Osteoblast (primary cell): ENCODE data around the gene CYREN. TPM values are rescaled to one million over a fixed set of nuclear protein-coding genes. Genes with fewer than 3 reads are reported as not detected.

Source experiments
- DNase-seq: peaks from one replicate; pipeline ENCODE4 v3.0.0; 2011; ENCODE audit warnings: low spot score, mixed read lengths; ENCODE audit not compliant: insufficient read length; ENCODE audit errors: missing footprints
- H2AFZ ChIP-seq: 2 replicates; pipeline ENCODE4 v1.6.0; 2011; ENCODE audit warnings: mild to moderate bottlenecking, low read length
- H3K27ac ChIP-seq: 2 replicates; pipeline ENCODE4 v1.5.1; 2011; ENCODE audit warnings: mild to moderate bottlenecking, low read depth, low read length, moderate library complexity
- H3K27me3 ChIP-seq: 2 replicates; pipeline ENCODE4 v1.6.0; 2012; ENCODE audit warnings: mild to moderate bottlenecking, control low read depth, inconsistent platforms, low read length, moderate library complexity; ENCODE audit not compliant: insufficient read depth
- H3K36me3 ChIP-seq: 2 replicates; pipeline ENCODE4 v1.5.1; 2011; ENCODE audit warnings: mild to moderate bottlenecking, low read length, control low read depth, moderate library complexity; ENCODE audit not compliant: insufficient read depth
- H3K4me1 ChIP-seq: 2 replicates; pipeline ENCODE4 v1.5.1; 2011; ENCODE audit warnings: mild to moderate bottlenecking, low read length, control low read depth, moderate library complexity; ENCODE audit not compliant: insufficient read depth
- H3K4me2 ChIP-seq: 2 replicates; pipeline ENCODE4 v1.6.0; 2011; ENCODE audit warnings: mild to moderate bottlenecking, low read length; ENCODE audit not compliant: insufficient read depth
- H3K4me3 ChIP-seq: fragments of 200-600 bp; sonication (generic); 3 replicates; pipeline ENCODE4 v1.5.1; 2012; ENCODE audit warnings: mild to moderate bottlenecking, low read length, inconsistent platforms; ENCODE audit not compliant: insufficient read depth
- H3K79me2 ChIP-seq: 2 replicates; pipeline ENCODE4 v1.6.0; 2012; ENCODE audit warnings: mild to moderate bottlenecking, low read length, control low read depth, inconsistent platforms; ENCODE audit not compliant: insufficient read depth
- H3K9me3 ChIP-seq: 2 replicates; pipeline ENCODE4 v1.5.1; 2011; ENCODE audit warnings: low read depth, low read length, control low read depth
- H4K20me1 ChIP-seq: 2 replicates; pipeline ENCODE4 v1.6.0; 2012; ENCODE audit warnings: mild to moderate bottlenecking, low read length, control low read depth; ENCODE audit not compliant: insufficient read depth
- CTCF ChIP-seq: IDR thresholded peaks from 2 replicates; pipeline ENCODE4 v1.5.1; 2011; ENCODE audit warnings: mild to moderate bottlenecking, low read depth, low read length, moderate library complexity; ENCODE audit errors: extremely low read depth
- total RNA-seq: library from RNA; depleted of rRNA; stranded (reverse); fragments of >200 nt; gene quantifications from 2 replicates; pipeline ENCODE4 v1.2.3, GENCODE V29; 2012

Gene CYREN
- total RNA-seq, 1 donor, result 35.5 TPM

- Histone ChIP-seq H3K36me3 (peaks cover 27% of the 10 kb centered on the region), H2AFZ (no peak overlapping the region), H3K9me3 (no peaks in the 10 kb centered on the region), H3K4me2 (no peak overlapping the region), H3K79me2 (peaks cover 10% of the 10 kb centered on the region), H3K4me3 (no peak overlapping the region), H3K27me3 (no peaks in the 10 kb centered on the region), H4K20me1 (peaks cover 5% of the 10 kb centered on the region), H3K4me1 (peaks cover 18% of the 10 kb centered on the region), H3K27ac (no peak overlapping the region)
- DNase-seq, result no peak
- TF ChIP-seq CTCF, result no peak
These were observed 8.0 kb downstream of the CYREN start for GRCh38 chr7:135162382-135163001.

- DNase-seq, result no peak
- no peaks in the 10 kb centered on the region for H4K20me1 ChIP-seq
- no peaks in the 10 kb centered on the region for H3K9me3 ChIP-seq
- TF ChIP-seq CTCF, result no peak
- no peak overlapping the region for H3K27ac ChIP-seq
- H3K36me3 ChIP-seq, result peaks cover 19% of the 10 kb centered on the region
- no peak overlapping the region for H3K4me3 ChIP-seq
- no peaks in the 10 kb centered on the region for H3K27me3 ChIP-seq
- no peak overlapping the region for H2AFZ ChIP-seq
- H3K4me1 ChIP-seq, result peaks cover 18% of the 10 kb centered on the region
- no peak overlapping the region for H3K4me2 ChIP-seq
- H3K79me2 ChIP-seq, result peaks cover 3% of the 10 kb centered on the region
These were observed 8.8 kb downstream of the CYREN start for GRCh38 chr7:135161669-135162068.

GRCh38 chr7:135160858-135161653, 9.5 kb downstream of the CYREN start:
- H3K36me3 ChIP-seq, result peaks cover 13% of the 10 kb centered on the region
- no peaks in the 10 kb centered on the region for H4K20me1 ChIP-seq
- H3K79me2 ChIP-seq, result peaks cover 3% of the 10 kb centered on the region
- H3K27me3 ChIP-seq, result no peaks in the 10 kb centered on the region
- H3K4me2 ChIP-seq, result no peak overlapping the region
- H3K27ac ChIP-seq, result no peak overlapping the region
- no peak overlapping the region for H2AFZ ChIP-seq
- H3K4me3 ChIP-seq, result no peak overlapping the region
- no peaks in the 10 kb centered on the region for H3K9me3 ChIP-seq
- TF ChIP-seq CTCF, result no peak
- DNase-seq, result no peak
- peaks cover 18% of the 10 kb centered on the region for H3K4me1 ChIP-seq
